OCI-LY7 (cell line): ENCODE measurements around the gene CRHR2. TPM values are rescaled to one million over a fixed set of nuclear protein-coding genes. Genes with fewer than 3 reads are reported as not detected.

ENCODE experiments used
- BruUV-seq: library from RNA; stranded (reverse); fragments of 400-500 nt; replicated peaks from 2 replicates; lab custom pipeline; 2021; lab: Mats Ljungman, UMichigan
- CTCF ChIA-PET: fragments of 300-600 bp; sonication (Branson Sonifier 250); formaldehyde crosslinking; loops from one replicate; lab custom pipeline; 2022; ENCODE audit warnings: antibody characterized with exemption; ENCODE audit not compliant: unreplicated experiment; lab: Charles Lee
- POLR2A ChIA-PET: fragments of 300-600 bp; sonication (Branson Sonifier 250); formaldehyde crosslinking; loops from one replicate; lab custom pipeline; 2022; ENCODE audit warnings: antibody characterized with exemption; lab: Charles Lee
- DNase-seq: peaks from one replicate; pipeline ENCODE4 v3.0.0-alpha.2; 2015; ENCODE audit warnings: low spot score
- H2AFZ ChIP-seq: fragments of 200-600 bp; sonication (generic), shearing (Covaris generic); 2 replicates; pipeline ENCODE4 v1.6.1; 2014; ENCODE audit warnings: mild to moderate bottlenecking, antibody characterized with exemption, low read length, moderate library complexity
- H3K27ac ChIP-seq: fragments of 200-600 bp; sonication (generic); 2 replicates; pipeline ENCODE4 v1.5.1; 2014; ENCODE audit warnings: mixed run types, low read depth, mild to moderate bottlenecking, moderate library complexity, low read length, inconsistent platforms; ENCODE audit not compliant: poor library complexity, severe bottlenecking
- H3K36me3 ChIP-seq: fragments of 200-600 bp; sonication (generic); 2 replicates; pipeline ENCODE4 v1.6.1; 2014; ENCODE audit warnings: mild to moderate bottlenecking, antibody characterized with exemption, low read length, moderate library complexity, mixed read lengths; ENCODE audit not compliant: insufficient read depth
- H3K4me1 ChIP-seq: fragments of 200-600 bp; sonication (generic); 2 replicates; pipeline ENCODE4 v1.5.1; 2014; ENCODE audit warnings: mild to moderate bottlenecking, low read length; ENCODE audit not compliant: insufficient read depth, poor library complexity, severe bottlenecking
- H3K4me2 ChIP-seq: fragments of 200-600 bp; sonication (generic); 2 replicates; pipeline ENCODE4 v1.6.1; 2014; ENCODE audit warnings: mild to moderate bottlenecking, low read length
- H3K4me3 ChIP-seq: fragments of 200-600 bp; sonication (generic); 2 replicates; pipeline ENCODE4 v1.5.1; 2014; ENCODE audit warnings: mild to moderate bottlenecking, low read depth, low read length; ENCODE audit not compliant: poor library complexity, severe bottlenecking
- H3K79me2 ChIP-seq: fragments of 200-600 bp; sonication (generic); 2 replicates; pipeline ENCODE4 v1.6.1; 2016; ENCODE audit warnings: low read depth, mild to moderate bottlenecking, low read length, moderate library complexity, mixed read lengths; ENCODE audit not compliant: insufficient read depth
- H3K9me2 ChIP-seq: fragments of 200-600 bp; sonication (generic); 2 replicates; pipeline ENCODE4 v1.6.1; 2016; ENCODE audit warnings: mild to moderate bottlenecking, low read length, mixed read lengths; ENCODE audit not compliant: insufficient read depth
- H3K9me3 ChIP-seq: fragments of 200-600 bp; sonication (generic); 2 replicates; pipeline ENCODE4 v1.6.1; 2014; ENCODE audit warnings: mild to moderate bottlenecking, mixed run types, low read length, mixed read lengths
- H4K20me1 ChIP-seq: fragments of 200-600 bp; sonication (generic); 2 replicates; pipeline ENCODE4 v1.6.1; 2014; ENCODE audit warnings: mild to moderate bottlenecking, antibody characterized with exemption, low read length, moderate library complexity, mixed read lengths; ENCODE audit not compliant: insufficient read depth
- CTCF ChIP-seq: fragments of 200-600 bp; sonication (generic); conservative IDR thresholded peaks from 2 replicates; pipeline ENCODE4 v1.5.1; 2014; ENCODE audit warnings: mild to moderate bottlenecking, antibody characterized with exemption, low read length, moderate library complexity, mixed read lengths
- EZH2phosphoT487 ChIP-seq: fragments of 200-600 bp; sonication (generic); IDR thresholded peaks from 2 replicates; pipeline ENCODE4 v1.6.1; 2018; ENCODE audit warnings: low read depth, borderline replicate concordance, mild to moderate bottlenecking, mixed run types, antibody characterized with exemption, low read length, moderate library complexity, mixed read lengths
- intact Hi-C: fragments of 100-400 bp; cut with micrococcal nuclease; formaldehyde crosslinking; loops from one replicate; pipeline ENCODE4 v1.10.0; 2022; ENCODE audit not compliant: unreplicated experiment
- total RNA-seq, 2 experiments: library from RNA; depleted of rRNA in 1 of 2; stranded (reverse); fragments of >200 nt in 1 of 2; shearing (Covaris generic) in 1 of 2; gene quantifications; 2 replicates each; pipeline ENCODE4 v1.2.3, GENCODE V29; 2014 to 2022

The CRHR2 gene
- total RNA-seq, 2 experiments from 2014 or later = not detected

GRCh38 chr7:30723776-30724175, 41.5 kb upstream of the CRHR2 start:
- CTCF ChIA-PET = no interaction called here
- no peaks in the 10 kb centered on the region for H3K9me3 ChIP-seq
- BruUV-seq = no TSS peak
- DNase-seq = no peak
- H3K4me2 ChIP-seq = no peak overlapping the region
- POLR2A ChIA-PET = interaction anchor here (0.6 kb wide), 1 partner anchor 82 kb away, joined by 3 read pairs; no protein-coding TSS in a partner anchor
- H3K79me2 ChIP-seq = no peaks in the 10 kb centered on the region
- H3K27ac ChIP-seq = no peak overlapping the region
- no peaks in the 10 kb centered on the region for H3K36me3 ChIP-seq
- TF ChIP-seq CTCF (no peak), EZH2phosphoT487 (no peak)
- H3K4me3 ChIP-seq = no peak overlapping the region
- no peaks in the 10 kb centered on the region for H3K9me2 ChIP-seq
- H2AFZ ChIP-seq = no peak overlapping the region
- peaks cover 27% of the 10 kb centered on the region for H3K4me1 ChIP-seq
- intact Hi-C loops = no loop called here
- H4K20me1 ChIP-seq = no peaks in the 10 kb centered on the region

GRCh38 chr7:30722671-30723070, 40.4 kb upstream of the CRHR2 start:
- Histone ChIP-seq H3K4me3 (no peak overlapping the region), H3K9me3 (no peaks in the 10 kb centered on the region), H4K20me1 (no peaks in the 10 kb centered on the region), H3K4me2 (no peak overlapping the region), H3K9me2 (no peaks in the 10 kb centered on the region), H2AFZ (no peak overlapping the region), H3K4me1 (peaks cover 16% of the 10 kb centered on the region), H3K79me2 (no peaks in the 10 kb centered on the region), H3K27ac (no peak overlapping the region), H3K36me3 (no peaks in the 10 kb centered on the region)
- intact Hi-C loops = no loop called here
- DNase-seq = no peak
- no peak for TF ChIP-seq EZH2phosphoT487
- no peak for TF ChIP-seq CTCF
- POLR2A ChIA-PET = interaction anchor here (0.6 kb wide), 1 partner anchor 13 kb away, joined by 6 read pairs; no protein-coding TSS in a partner anchor
- CTCF ChIA-PET = no interaction called here
- BruUV-seq = no TSS peak

- intact Hi-C loops = no loop called here
- ChIA-PET POLR2A (no interaction called here), CTCF (no interaction called here)
- Histone ChIP-seq H4K20me1 (no peaks in the 10 kb centered on the region), H3K9me3 (no peaks in the 10 kb centered on the region), H3K4me3 (no peak overlapping the region), H3K4me1 (peaks cover 11% of the 10 kb centered on the region), H3K4me2 (no peak overlapping the region), H3K36me3 (no peaks in the 10 kb centered on the region), H3K27ac (no peak overlapping the region), H2AFZ (no peak overlapping the region), H3K9me2 (no peaks in the 10 kb centered on the region), H3K79me2 (no peaks in the 10 kb centered on the region)
- TF ChIP-seq CTCF (no peak), EZH2phosphoT487 (no peak)
- no peak for DNase-seq
- BruUV-seq = no TSS peak
Measured at GRCh38 chr7:30722187-30722586, 39.9 kb upstream of the CRHR2 start.
